ENCODE results near the gene ESF1.

The ESF1 gene

GRCh38 chr20:13723011-13723410, 61.7 kb downstream of the ESF1 start:
- DNase-seq (ENCODE audit: insufficient read length, low spot score) = no peak
- FAIRE-seq = no peak
- TF ChIP-seq PAX5 (IDR thresholded peaks at IDR 0.05; ENCODE audit: insufficient read depth, low read length, severe bottlenecking) (no peak), POLR2A (IDR thresholded peaks at IDR 0.05; ENCODE audit: low read depth, low read length) (no peak), POLR2AphosphoS5 (IDR thresholded peaks at IDR 0.05; ENCODE audit: low read depth, low read length) (no peak), SPI1 (IDR thresholded peaks at IDR 0.05; ENCODE audit: low read depth, low read length) (no peak), POU2F2 (IDR thresholded peaks at IDR 0.05; ENCODE audit: low read depth, low read length) (no peak), TAF1 (IDR thresholded peaks at IDR 0.05; ENCODE audit: low read depth, low read length) (no peak)

- no peak for TF ChIP-seq POLR2A (IDR thresholded peaks at IDR 0.05; ENCODE audit: low read depth, low read length)
- no peak for TF ChIP-seq POLR2AphosphoS5 (IDR thresholded peaks at IDR 0.05; ENCODE audit: low read depth, low read length)
- TF ChIP-seq TAF1 (IDR thresholded peaks at IDR 0.05; ENCODE audit: low read depth, low read length) = no peak
- no peak for TF ChIP-seq POU2F2 (IDR thresholded peaks at IDR 0.05; ENCODE audit: low read depth, low read length)
- TF ChIP-seq PAX5 (IDR thresholded peaks at IDR 0.05; ENCODE audit: insufficient read depth, low read length, severe bottlenecking) = no peak
- FAIRE-seq (peak; percentile 35), DNase-seq (ENCODE audit: insufficient read length, low spot score) (no peak)
These were observed 66.5 kb downstream of the ESF1 start for GRCh38 chr20:13718171-13718570.

- no peak for TF ChIP-seq TAF1 (IDR thresholded peaks at IDR 0.05; ENCODE audit: low read depth, low read length)
- peak; percentile 54 for FAIRE-seq
- DNase-seq (ENCODE audit: insufficient read length, low spot score) = peak; percentile 25
These were observed 67.1 kb downstream of the ESF1 start for GRCh38 chr20:13717631-13718044.

- FAIRE-seq (no peak), DNase-seq (ENCODE audit: insufficient read length, low spot score) (no peak)
- no peak for TF ChIP-seq POLR2AphosphoS5 (IDR thresholded peaks at IDR 0.05; ENCODE audit: low read depth, low read length)
- no peak for TF ChIP-seq POLR2A (IDR thresholded peaks at IDR 0.05; ENCODE audit: low read depth, low read length)
- TF ChIP-seq PAX5 (IDR thresholded peaks at IDR 0.05; ENCODE audit: insufficient read depth, low read length, severe bottlenecking) = no peak
- no peak for TF ChIP-seq TAF1 (IDR thresholded peaks at IDR 0.05; ENCODE audit: low read depth, low read length)
- no peak for TF ChIP-seq SPI1 (IDR thresholded peaks at IDR 0.05; ENCODE audit: low read depth, low read length)
- no peak for TF ChIP-seq POU2F2 (IDR thresholded peaks at IDR 0.05; ENCODE audit: low read depth, low read length)
These were observed 69.5 kb downstream of the ESF1 start for GRCh38 chr20:13715171-13715570.

GRCh38 chr20:13708234-13708633, 76.5 kb downstream of the ESF1 start:
- TF ChIP-seq TAF1 (IDR thresholded peaks at IDR 0.05; ENCODE audit: low read depth, low read length) (no peak), PAX5 (IDR thresholded peaks at IDR 0.05; ENCODE audit: insufficient read depth, low read length, severe bottlenecking) (no peak), POLR2AphosphoS5 (IDR thresholded peaks at IDR 0.05; ENCODE audit: low read depth, low read length) (no peak), POU2F2 (IDR thresholded peaks at IDR 0.05; ENCODE audit: low read depth, low read length) (no peak), SPI1 (IDR thresholded peaks at IDR 0.05; ENCODE audit: low read depth, low read length) (no peak), POLR2A (IDR thresholded peaks at IDR 0.05; ENCODE audit: low read depth, low read length) (no peak)
- DNase-seq (ENCODE audit: insufficient read length, low spot score) = no peak
- FAIRE-seq = no peak

- DNase-seq (ENCODE audit: insufficient read length, low spot score) (no peak), FAIRE-seq (no peak)
- no peak for TF ChIP-seq TAF1 (IDR thresholded peaks at IDR 0.05; ENCODE audit: low read depth, low read length)
- no peak for TF ChIP-seq SPI1 (IDR thresholded peaks at IDR 0.05; ENCODE audit: low read depth, low read length)
- TF ChIP-seq POLR2A (IDR thresholded peaks at IDR 0.05; ENCODE audit: low read depth, low read length) = no peak
- TF ChIP-seq POU2F2 (IDR thresholded peaks at IDR 0.05; ENCODE audit: low read depth, low read length) = no peak
- no peak for TF ChIP-seq PAX5 (IDR thresholded peaks at IDR 0.05; ENCODE audit: insufficient read depth, low read length, severe bottlenecking)
- no peak for TF ChIP-seq POLR2AphosphoS5 (IDR thresholded peaks at IDR 0.05; ENCODE audit: low read depth, low read length)
These were observed 81.5 kb downstream of the ESF1 start for GRCh38 chr20:13703265-13703664.

- FAIRE-seq = no peak
- TF ChIP-seq PAX5 (IDR thresholded peaks at IDR 0.05; ENCODE audit: insufficient read depth, low read length, severe bottlenecking) = no peak
- no peak for TF ChIP-seq TAF1 (IDR thresholded peaks at IDR 0.05; ENCODE audit: low read depth, low read length)
- no peak for TF ChIP-seq POLR2AphosphoS5 (IDR thresholded peaks at IDR 0.05; ENCODE audit: low read depth, low read length)
- no peak for TF ChIP-seq POLR2A (IDR thresholded peaks at IDR 0.05; ENCODE audit: low read depth, low read length)
- no peak for TF ChIP-seq POU2F2 (IDR thresholded peaks at IDR 0.05; ENCODE audit: low read depth, low read length)
- TF ChIP-seq SPI1 (IDR thresholded peaks at IDR 0.05; ENCODE audit: low read depth, low read length) = no peak
- no peak for DNase-seq (ENCODE audit: insufficient read length, low spot score)
These were observed 83.2 kb downstream of the ESF1 start for GRCh38 chr20:13701486-13701885.

GRCh38 chr20:13700761-13701160, 84.0 kb downstream of the ESF1 start:
- no peak for DNase-seq (ENCODE audit: insufficient read length, low spot score)
- TF ChIP-seq POLR2A (IDR thresholded peaks at IDR 0.05; ENCODE audit: low read depth, low read length) (no peak), SPI1 (IDR thresholded peaks at IDR 0.05; ENCODE audit: low read depth, low read length) (no peak), POLR2AphosphoS5 (IDR thresholded peaks at IDR 0.05; ENCODE audit: low read depth, low read length) (no peak), POU2F2 (IDR thresholded peaks at IDR 0.05; ENCODE audit: low read depth, low read length) (no peak), PAX5 (IDR thresholded peaks at IDR 0.05; ENCODE audit: insufficient read depth, low read length, severe bottlenecking) (no peak), TAF1 (IDR thresholded peaks at IDR 0.05; ENCODE audit: low read depth, low read length) (no peak)
- FAIRE-seq = no peak

- TF ChIP-seq POLR2AphosphoS5 (IDR thresholded peaks at IDR 0.05; ENCODE audit: low read depth, low read length) (no peak), TAF1 (IDR thresholded peaks at IDR 0.05; ENCODE audit: low read depth, low read length) (no peak), SPI1 (IDR thresholded peaks at IDR 0.05; ENCODE audit: low read depth, low read length) (no peak), PAX5 (IDR thresholded peaks at IDR 0.05; ENCODE audit: insufficient read depth, low read length, severe bottlenecking) (no peak), POU2F2 (IDR thresholded peaks at IDR 0.05; ENCODE audit: low read depth, low read length) (no peak), POLR2A (IDR thresholded peaks at IDR 0.05; ENCODE audit: low read depth, low read length) (no peak)
- no peak for FAIRE-seq
- no peak for DNase-seq (ENCODE audit: insufficient read length, low spot score)
These were observed 90.1 kb downstream of the ESF1 start for GRCh38 chr20:13694420-13695150.
